ENCODE data around the gene SSR4. TPM values are rescaled to one million over a fixed set of nuclear protein-coding genes. Genes with fewer than 3 reads are reported as not detected.
A peak's percentile ranks its signal among the peaks of the same experiment; 100 is the strongest.

SSR4 gene
- total RNA-seq, 2 experiments from 2014 or later: 247 to 250 TPM

DNA sequence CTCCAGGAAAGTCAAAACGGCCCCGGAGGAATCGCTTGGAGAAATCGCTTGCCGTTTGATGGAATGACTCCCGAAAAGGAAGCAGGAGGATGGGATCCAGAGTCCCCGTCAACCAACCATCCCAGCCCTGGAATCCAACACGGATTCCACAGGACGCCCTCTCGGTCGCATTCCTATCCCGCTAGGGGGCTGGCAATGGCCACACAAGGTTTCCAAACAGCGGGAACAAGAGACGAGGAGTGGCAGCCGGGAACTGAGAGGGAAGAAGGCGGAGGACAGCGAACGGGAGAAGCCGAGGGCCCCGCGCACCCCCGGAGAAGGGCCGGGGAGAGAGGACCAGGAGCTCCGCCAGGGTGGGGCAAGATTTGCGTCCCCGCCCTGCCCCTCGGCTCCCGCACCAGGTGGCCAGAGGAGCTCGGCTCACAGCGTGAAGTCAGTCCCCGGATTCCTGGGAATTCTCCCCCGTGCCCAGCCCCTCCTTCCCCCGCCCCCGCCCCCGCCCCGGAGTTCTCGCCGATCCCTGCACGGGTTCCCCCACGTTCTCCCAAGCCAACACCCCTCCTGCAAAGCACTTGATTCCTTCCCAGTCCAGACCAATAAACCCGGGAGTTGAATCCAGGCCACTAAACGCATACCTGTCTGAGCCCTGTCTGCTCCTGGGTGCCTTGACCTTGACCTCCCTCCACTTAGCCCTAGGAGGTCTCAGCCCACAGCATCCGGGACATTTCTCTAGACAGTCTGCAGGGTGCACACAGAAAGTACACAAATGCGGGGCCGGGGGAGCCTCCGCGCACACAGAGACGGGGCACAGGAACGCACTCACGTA lies 34.5 kb downstream of the SSR4 start:
- Mint-ChIP-seq H3K4me3 (no peak overlapping the region), H3K9me3 (no peaks in the 10 kb centered on the region), H3K4me1 (peaks cover 9% of the 10 kb centered on the region), H3K27ac (no peak overlapping the region), H3K36me3 (ENCODE audit: low read depth) (no peaks in the 10 kb centered on the region), H3K27me3 (peaks cover 32% of the 10 kb centered on the region)
- ChIA-PET POLR2A (no interaction called here), CTCF (no interaction called here)
- no peak for DNase-seq

- Mint-ChIP-seq H3K4me3 (no peak overlapping the region), H3K9me3 (no peaks in the 10 kb centered on the region), H3K4me1 (peaks cover 9% of the 10 kb centered on the region), H3K27ac (no peak overlapping the region), H3K36me3 (ENCODE audit: low read depth) (no peaks in the 10 kb centered on the region), H3K27me3 (peaks cover 32% of the 10 kb centered on the region)
- ChIA-PET CTCF (no interaction called here), POLR2A (no interaction called here)
- no peak for DNase-seq
These were observed 35.0 kb downstream of the SSR4 start for GRCh38 chrX:153829549-153829798.

DNA sequence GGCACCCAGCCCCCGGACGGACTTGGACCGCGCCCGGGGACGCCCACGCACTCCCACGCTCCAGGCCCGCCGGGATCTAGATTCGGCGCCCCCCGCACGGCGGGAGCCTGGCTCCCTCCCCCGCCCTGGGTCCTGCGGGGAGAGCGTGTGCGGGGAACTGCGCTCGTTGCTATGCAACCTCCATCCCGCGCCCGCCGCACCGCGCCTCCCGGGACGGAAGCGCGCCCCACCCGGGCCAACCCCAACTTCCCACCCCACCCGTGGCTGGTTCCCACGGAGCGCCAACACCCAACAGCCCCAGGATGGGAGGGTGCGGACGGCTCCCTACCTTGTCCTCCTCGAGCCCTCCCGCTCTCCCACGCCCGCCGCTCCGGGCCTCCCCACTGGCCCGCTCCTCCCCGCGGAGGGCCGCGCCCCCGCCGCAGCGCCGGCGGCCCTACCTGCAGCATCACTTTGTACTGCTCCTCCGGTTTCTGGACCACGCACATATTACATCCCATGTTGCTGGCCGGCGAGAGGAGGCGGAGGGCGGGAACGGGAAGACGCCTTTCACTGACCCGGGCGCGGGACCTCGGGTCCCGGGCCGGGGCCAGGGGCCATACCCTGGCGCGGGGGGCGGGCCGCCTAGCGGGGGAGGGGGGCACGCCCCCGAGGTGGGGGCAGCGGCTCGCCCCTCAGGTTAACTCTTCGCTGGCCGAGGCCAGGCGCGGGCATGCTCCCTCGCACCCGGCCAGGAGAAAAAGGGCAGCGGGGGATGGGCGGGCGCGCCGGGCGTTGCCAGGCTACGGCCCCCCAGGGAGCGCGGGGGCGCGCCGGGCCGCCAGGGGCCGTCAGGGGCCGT lies 35.6 kb downstream of the SSR4 start, which contains the start of gene PDZD4:
Gene PDZD4, minus strand, starts transcription at position 746 of the 841 bp plus-strand sequence. Its CDS starts 246 bp downstream, at position 500.
- peaks cover 9% of the 10 kb centered on the region for H3K4me1 Mint-ChIP-seq
- H3K36me3 Mint-ChIP-seq (ENCODE audit: low read depth): no peaks in the 10 kb centered on the region
- H3K27me3 Mint-ChIP-seq: peaks cover 35% of the 10 kb centered on the region
- CTCF ChIA-PET: no interaction called here
- no peak for DNase-seq
- H3K4me3 Mint-ChIP-seq: peak within 1 kb of the TSS; percentile 32
- H3K9me3 Mint-ChIP-seq: no peaks in the 10 kb centered on the region
- H3K27ac Mint-ChIP-seq: no peak within 1 kb of the TSS
- POLR2A ChIA-PET: no interaction called here

GRCh38 chrX:153830640-153831428 lies 36.4 kb downstream of the SSR4 start:
- Mint-ChIP-seq H3K36me3 (ENCODE audit: low read depth) (no peaks in the 10 kb centered on the region), H3K27ac (no peak overlapping the region), H3K4me1 (peaks cover 9% of the 10 kb centered on the region), H3K4me3 (no peak overlapping the region), H3K9me3 (no peaks in the 10 kb centered on the region), H3K27me3 (peaks cover 35% of the 10 kb centered on the region)
- CTCF ChIA-PET: no interaction called here
- POLR2A ChIA-PET: no interaction called here
- no peak for DNase-seq

GRCh38 chrX:153831429-153832150 lies 37.1 kb downstream of the SSR4 start:
- H3K4me3 Mint-ChIP-seq: peak overlapping the region; percentile 21
- no peaks in the 10 kb centered on the region for H3K36me3 Mint-ChIP-seq (ENCODE audit: low read depth)
- peaks cover 35% of the 10 kb centered on the region for H3K27me3 Mint-ChIP-seq
- H3K27ac Mint-ChIP-seq: no peak overlapping the region
- CTCF ChIA-PET: no interaction called here
- no peak for DNase-seq
- H3K9me3 Mint-ChIP-seq: no peaks in the 10 kb centered on the region
- POLR2A ChIA-PET: no interaction called here
- peaks cover 9% of the 10 kb centered on the region for H3K4me1 Mint-ChIP-seq

- ChIA-PET CTCF (no interaction called here), POLR2A (no interaction called here)
- no peak overlapping the region for H3K4me3 Mint-ChIP-seq
- H3K27me3 Mint-ChIP-seq: peaks cover 24% of the 10 kb centered on the region
- H3K9me3 Mint-ChIP-seq: no peaks in the 10 kb centered on the region
- H3K27ac Mint-ChIP-seq: no peak overlapping the region
- H3K4me1 Mint-ChIP-seq: peaks cover 2% of the 10 kb centered on the region
- no peak for DNase-seq
- no peaks in the 10 kb centered on the region for H3K36me3 Mint-ChIP-seq (ENCODE audit: low read depth)
These were observed 38.3 kb downstream of the SSR4 start for GRCh38 chrX:153832728-153833127.

DNA sequence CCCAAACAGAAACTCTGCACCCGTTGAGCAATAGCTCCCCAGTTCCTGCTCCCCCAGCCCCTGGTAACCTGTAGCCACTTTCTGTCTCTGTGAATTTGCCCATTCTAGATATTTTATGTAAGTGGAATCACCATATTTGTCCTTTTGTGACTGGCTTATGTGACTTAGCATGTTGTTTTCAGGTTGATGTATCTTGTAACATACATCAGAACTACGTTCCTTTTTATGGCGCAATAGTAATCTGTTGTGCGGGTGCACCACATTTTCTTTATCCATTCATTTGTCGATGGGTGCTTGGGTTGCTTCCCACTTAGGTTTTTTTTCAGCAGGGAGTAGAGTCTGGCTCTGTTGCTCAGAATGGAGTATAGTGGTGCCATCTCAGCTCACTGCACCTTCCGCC lies 42.5 kb downstream of the SSR4 start:
- no peak for DNase-seq
- H3K9me3 Mint-ChIP-seq: no peaks in the 10 kb centered on the region
- H3K27me3 Mint-ChIP-seq: peaks cover 22% of the 10 kb centered on the region
- H3K4me3 Mint-ChIP-seq: no peak overlapping the region
- H3K36me3 Mint-ChIP-seq (ENCODE audit: low read depth): no peaks in the 10 kb centered on the region
- ChIA-PET CTCF (no interaction called here), POLR2A (interaction anchor here (0.6 kb wide), 1 partner anchor 181 kb away, joined by 3 read pairs; no protein-coding TSS in a partner anchor)
- H3K27ac Mint-ChIP-seq: no peak overlapping the region
- no peaks in the 10 kb centered on the region for H3K4me1 Mint-ChIP-seq

- DNase-seq: no peak
- Mint-ChIP-seq H3K36me3 (ENCODE audit: low read depth) (no peaks in the 10 kb centered on the region), H3K27me3 (peaks cover 16% of the 10 kb centered on the region), H3K4me1 (no peaks in the 10 kb centered on the region), H3K27ac (no peak overlapping the region), H3K4me3 (no peak overlapping the region), H3K9me3 (no peaks in the 10 kb centered on the region)
- ChIA-PET POLR2A (no interaction called here), CTCF (no interaction called here)
These were observed 50.1 kb downstream of the SSR4 start for GRCh38 chrX:153844509-153845082.

- no peak for DNase-seq
- no peaks in the 10 kb centered on the region for H3K36me3 Mint-ChIP-seq (ENCODE audit: low read depth)
- POLR2A ChIA-PET: no interaction called here
- no peak overlapping the region for H3K27ac Mint-ChIP-seq
- no peaks in the 10 kb centered on the region for H3K4me1 Mint-ChIP-seq
- CTCF ChIA-PET: no interaction called here
- peaks cover 16% of the 10 kb centered on the region for H3K27me3 Mint-ChIP-seq
- no peak overlapping the region for H3K4me3 Mint-ChIP-seq
- no peaks in the 10 kb centered on the region for H3K9me3 Mint-ChIP-seq
These were observed 50.7 kb downstream of the SSR4 start for GRCh38 chrX:153845195-153845594.

- no peaks in the 10 kb centered on the region for H3K4me1 Mint-ChIP-seq
- POLR2A ChIA-PET: no interaction called here
These were observed 51.4 kb downstream of the SSR4 start for GRCh38 chrX:153845842-153846241.

More at GRCh38 chrX:153845842-153846241, 51.4 kb downstream of the SSR4 start:
- DNase-seq: no peak
- Mint-ChIP-seq H3K9me3 (no peaks in the 10 kb centered on the region), H3K27me3 (peaks cover 16% of the 10 kb centered on the region), H3K36me3 (ENCODE audit: low read depth) (no peaks in the 10 kb centered on the region), H3K4me3 (no peak overlapping the region), H3K27ac (no peak overlapping the region)
- CTCF ChIA-PET: no interaction called here

Data from activated CD4-positive, alpha-beta memory T cell treated with anti-CD3 and anti-CD28 coated beads, Interleukin-2, amount 10 ng/mL, durations not matched to agents 7 days and 5 days (primary cell).